ENCODE measurements around the gene PLXNB2. TPM values are rescaled to one million over a fixed set of nuclear protein-coding genes. Genes with fewer than 3 reads are reported as not detected.

The PLXNB2 gene
- total RNA-seq, 1 donor from 2014 or later: 20.6 TPM

- ChIA-PET POLR2A (no interaction called here), CTCF (no interaction called here)
- no peak for TF ChIP-seq CTCF (IDR thresholded peaks at IDR 0.05)
- no peaks in the 10 kb centered on the region for H3K9me3 Mint-ChIP-seq
- ATAC-seq (ENCODE audit: low read depth) (peak; percentile 47), DNase-seq (no peak)
- H3K27me3 Mint-ChIP-seq: peaks cover 2% of the 10 kb centered on the region
- intact Hi-C loops (cut with micrococcal nuclease): no loop called here
- no peak overlapping the region for H3K27ac Mint-ChIP-seq
- peak overlapping the region; percentile 32 for H3K4me3 Mint-ChIP-seq
- peaks cover 56% of the 10 kb centered on the region for H3K4me1 Mint-ChIP-seq
- H3K36me3 Mint-ChIP-seq (ENCODE audit: low read depth): no peaks in the 10 kb centered on the region
Measured at GRCh38 chr22:50298937-50299784, 8.3 kb downstream of the PLXNB2 start.

GRCh38 chr22:50298266-50298637 is 9.2 kb downstream of the PLXNB2 start:
- Mint-ChIP-seq H3K27ac (no peak overlapping the region), H3K36me3 (ENCODE audit: low read depth) (no peaks in the 10 kb centered on the region), H3K4me1 (peaks cover 55% of the 10 kb centered on the region), H3K27me3 (peaks cover 2% of the 10 kb centered on the region), H3K9me3 (no peaks in the 10 kb centered on the region), H3K4me3 (no peak overlapping the region)
- no peak for TF ChIP-seq CTCF (IDR thresholded peaks at IDR 0.05)
- POLR2A ChIA-PET: no interaction called here
- no peak for ATAC-seq (ENCODE audit: low read depth)
- CTCF ChIA-PET: no interaction called here
- intact Hi-C loops (cut with micrococcal nuclease): no loop called here
- no peak for DNase-seq

- ChIA-PET CTCF (no interaction called here), POLR2A (no interaction called here)
- Mint-ChIP-seq H3K4me1 (peaks cover 53% of the 10 kb centered on the region), H3K27me3 (peaks cover 4% of the 10 kb centered on the region), H3K9me3 (no peaks in the 10 kb centered on the region), H3K27ac (no peak overlapping the region), H3K4me3 (no peak overlapping the region), H3K36me3 (ENCODE audit: low read depth) (no peaks in the 10 kb centered on the region)
- no peak for ATAC-seq (ENCODE audit: low read depth)
- intact Hi-C loops (cut with micrococcal nuclease): no loop called here
- no peak for TF ChIP-seq CTCF (IDR thresholded peaks at IDR 0.05)
- no peak for DNase-seq
Measured at GRCh38 chr22:50297510-50298265, 9.8 kb downstream of the PLXNB2 start.

GRCh38 chr22:50296658-50297490 is 10.6 kb downstream of the PLXNB2 start:
- TF ChIP-seq CTCF (IDR thresholded peaks at IDR 0.05): no peak
- no peaks in the 10 kb centered on the region for H3K9me3 Mint-ChIP-seq
- ATAC-seq (ENCODE audit: low read depth): no peak
- ChIA-PET POLR2A (interaction anchor here (0.6 to 6.5 kb wide), 5 partner anchors 9 to 362 kb away, joined by 3 to 74 read pairs (median 5); partner anchors contain the start of gene PLXNB2), CTCF (no interaction called here)
- H3K36me3 Mint-ChIP-seq (ENCODE audit: low read depth): no peaks in the 10 kb centered on the region
- H3K27ac Mint-ChIP-seq: no peak overlapping the region
- H3K4me3 Mint-ChIP-seq: no peak overlapping the region
- H3K4me1 Mint-ChIP-seq: peaks cover 54% of the 10 kb centered on the region
- no peak for DNase-seq
- intact Hi-C loops (cut with micrococcal nuclease): no loop called here
- peaks cover 8% of the 10 kb centered on the region for H3K27me3 Mint-ChIP-seq

Data from activated B cell treated with CpG ODN at 0.5 μM for 24 hours (primary cell).